Hematopoietic multipotent progenitor cell treated with erythropoietin and hydrocortisone succinate and interleukin-3 and kit ligand, for 8 days (in vitro differentiated cells): ENCODE data around the gene LEPROT.

Experiments used
- DNase-seq: peaks from one replicate; pipeline ENCODE4 v3.0.0-alpha.2; 2015

LEPROT gene

DNA sequence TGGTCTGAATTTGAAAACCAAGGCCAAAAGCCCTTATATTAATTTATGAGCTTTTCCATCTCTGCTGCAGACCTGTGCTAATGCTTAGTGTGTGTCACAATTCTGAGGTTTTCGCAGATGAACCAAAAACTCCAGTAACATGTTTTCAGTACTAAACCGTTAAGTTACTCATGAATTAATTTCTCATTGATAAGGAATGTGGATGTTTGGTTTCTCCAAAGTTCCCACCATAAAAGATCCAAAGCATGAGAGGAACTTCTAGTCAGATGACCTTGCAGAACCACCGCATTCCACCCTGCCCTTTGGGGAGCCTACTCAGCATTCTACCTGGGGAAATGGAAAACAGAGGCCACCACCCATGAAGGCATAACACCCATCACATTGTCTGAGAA is 7.5 kb upstream of the LEPROT start:
- DNase-seq = no peak

DNA sequence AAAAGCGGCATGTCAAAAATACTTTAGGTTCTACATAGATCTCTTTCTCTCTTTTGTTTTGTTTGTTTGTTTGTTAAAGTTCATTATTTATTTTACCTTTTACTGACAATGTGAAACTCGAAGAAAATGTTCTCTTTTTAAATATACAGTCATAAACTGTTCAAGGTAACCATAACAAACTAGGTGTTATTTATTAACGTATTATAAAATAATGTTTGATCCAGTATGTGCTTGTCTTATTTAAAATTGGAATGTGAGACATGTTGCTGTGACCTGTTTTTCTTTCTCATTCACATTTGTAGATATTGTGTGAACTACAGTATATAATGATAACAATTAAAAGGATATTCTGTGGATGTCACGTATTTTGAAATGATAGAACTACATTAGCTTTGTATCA is 5.9 kb upstream of the LEPROT start:
- no peak for DNase-seq

DNA sequence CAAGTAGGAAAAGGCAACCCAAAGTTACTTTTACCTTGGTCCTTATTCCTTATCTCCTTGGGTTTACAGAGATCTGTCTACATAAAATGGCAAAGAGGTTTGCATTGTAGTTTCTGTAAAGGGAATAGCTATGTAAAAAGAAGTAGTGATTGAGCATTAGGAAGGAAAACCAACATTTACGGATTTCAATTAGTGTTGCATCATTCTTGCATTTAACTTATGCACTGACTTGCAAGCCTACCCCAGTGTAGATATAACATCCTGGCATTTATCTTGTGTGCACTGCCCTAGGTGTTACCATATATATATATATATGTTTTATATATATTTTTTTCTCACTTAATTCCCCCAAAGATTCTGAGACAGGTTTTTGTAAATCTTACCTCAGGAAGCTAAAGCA is 3.7 kb upstream of the LEPROT start:
- DNase-seq = no peak

DNA sequence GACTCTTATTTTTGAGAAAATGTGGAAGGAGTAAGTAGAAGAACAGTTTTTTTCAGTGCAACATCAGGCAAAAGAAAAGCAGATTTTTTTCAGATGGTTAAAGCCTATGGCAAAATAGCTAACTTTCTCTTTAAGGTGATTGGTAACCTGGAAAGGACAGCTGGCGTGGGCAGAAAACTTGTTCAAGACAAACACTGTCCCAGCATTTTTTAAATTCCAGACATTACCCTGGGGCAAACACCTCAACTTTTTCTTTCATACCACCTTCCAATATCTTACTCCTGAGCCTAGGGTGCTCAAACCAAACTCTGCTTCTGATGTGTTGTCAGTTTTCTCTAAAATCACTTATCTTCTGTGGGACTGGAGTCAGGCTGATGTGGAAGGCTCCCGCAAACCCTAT is 2.7 kb upstream of the LEPROT start:
- no peak for DNase-seq

DNA sequence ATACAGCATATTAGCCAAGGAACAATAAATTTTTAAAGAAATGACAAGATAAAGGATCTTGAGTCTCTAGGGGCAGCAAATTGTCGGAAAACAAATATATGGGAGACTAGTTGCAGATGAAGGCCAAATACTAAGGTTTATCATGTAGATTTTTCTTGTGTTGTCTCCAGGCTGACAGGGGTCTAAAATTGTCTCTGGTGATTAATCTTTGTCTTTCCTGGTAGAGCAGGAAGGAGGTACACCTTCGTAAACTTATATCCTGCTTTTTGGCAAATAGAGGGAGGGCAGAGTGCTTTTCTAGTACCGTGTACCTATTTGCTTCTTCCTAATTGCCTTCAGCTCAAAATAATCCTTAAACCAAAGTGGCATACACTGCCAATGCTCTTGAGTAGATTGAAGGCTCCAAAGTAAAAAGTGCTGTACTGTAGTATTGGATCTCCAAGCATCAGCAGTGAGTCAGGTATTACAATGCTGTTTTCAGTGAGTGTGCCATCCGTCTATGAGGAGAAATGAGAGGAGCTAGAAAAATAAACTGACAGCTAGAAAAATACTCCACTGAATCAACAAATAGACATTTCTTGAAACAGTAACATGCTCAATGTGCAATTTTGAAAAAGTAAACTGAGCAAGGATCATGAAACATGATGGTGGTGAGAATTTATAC is 1.8 kb upstream of the LEPROT start:
- DNase-seq = no peak

DNA sequence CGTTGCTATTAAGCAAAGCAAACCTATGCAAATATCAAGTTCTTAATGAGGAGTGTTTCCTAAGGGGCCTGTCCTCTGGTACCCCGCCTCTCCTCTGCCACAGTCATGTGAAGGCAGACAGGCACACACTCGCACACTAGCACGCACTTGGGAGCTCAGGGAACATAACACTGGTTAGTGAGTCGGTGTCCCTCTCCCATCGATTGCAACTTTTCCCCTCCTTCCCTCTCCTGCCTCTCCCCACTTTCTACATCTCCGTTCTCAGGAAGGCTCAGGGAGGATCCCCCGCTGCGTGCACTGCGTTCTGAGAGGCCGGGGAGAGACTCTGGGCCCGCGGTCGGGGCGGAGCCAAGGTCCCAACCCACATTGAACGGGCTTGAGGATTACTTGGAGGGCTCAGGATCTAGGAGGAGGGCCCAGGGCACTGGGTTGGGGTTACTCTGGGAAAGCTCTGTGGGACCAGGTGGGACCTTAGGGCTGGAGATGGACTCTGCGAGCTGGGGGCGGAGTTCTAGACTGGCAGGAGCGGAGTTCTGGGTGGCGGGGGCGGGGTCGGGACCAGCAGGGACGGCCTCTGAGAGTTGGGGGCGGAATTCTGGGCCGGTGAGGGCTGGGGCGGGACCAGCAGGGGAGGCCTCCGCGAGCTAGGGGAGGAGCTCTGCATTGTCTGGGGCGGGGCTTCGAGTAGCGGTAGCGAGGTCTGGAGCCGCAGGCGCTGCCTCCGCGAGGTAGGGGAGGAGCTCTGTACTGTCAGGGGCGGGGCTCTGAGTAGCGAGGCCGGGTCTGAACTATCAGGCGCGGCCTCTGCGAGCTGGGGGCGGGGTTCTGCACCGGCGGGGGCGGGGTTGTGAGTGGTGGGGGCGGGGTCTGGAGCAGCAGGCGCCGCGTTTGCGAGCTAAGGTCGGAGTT is 533 bp upstream of the LEPROT start:
- DNase-seq = peak; percentile 98

DNA sequence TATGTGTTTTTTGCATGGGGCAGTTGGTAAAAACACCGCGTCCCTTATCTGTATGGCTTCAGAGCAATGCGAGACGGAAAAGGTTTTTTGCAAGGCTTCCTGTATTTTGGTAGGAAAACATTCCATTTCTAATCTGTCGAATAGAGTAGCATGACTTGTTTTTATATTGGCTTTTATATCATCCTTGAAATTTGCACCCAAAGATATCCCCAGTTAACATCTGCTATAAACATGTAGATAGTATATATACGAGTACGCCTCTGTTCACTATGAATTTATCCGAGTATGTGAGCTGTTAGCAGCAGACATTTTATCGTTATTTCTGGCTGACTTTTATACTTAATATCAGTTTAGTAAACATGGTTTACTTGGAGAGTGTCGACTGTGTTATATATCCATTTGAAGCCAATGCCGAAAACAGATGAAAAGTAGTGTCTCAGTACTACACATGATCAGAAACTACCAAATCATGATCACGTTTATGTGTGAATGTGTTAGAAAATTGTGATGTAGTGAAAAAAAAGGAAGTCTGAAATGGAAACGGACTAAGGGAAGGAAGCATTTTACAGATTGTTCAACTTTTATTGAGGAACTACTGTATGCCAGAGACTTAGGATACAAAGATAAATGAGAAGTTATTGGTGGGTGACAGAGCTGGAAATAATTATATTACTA is 1.0 kb downstream of the LEPROT start:
- peak; percentile 70 for DNase-seq

DNA sequence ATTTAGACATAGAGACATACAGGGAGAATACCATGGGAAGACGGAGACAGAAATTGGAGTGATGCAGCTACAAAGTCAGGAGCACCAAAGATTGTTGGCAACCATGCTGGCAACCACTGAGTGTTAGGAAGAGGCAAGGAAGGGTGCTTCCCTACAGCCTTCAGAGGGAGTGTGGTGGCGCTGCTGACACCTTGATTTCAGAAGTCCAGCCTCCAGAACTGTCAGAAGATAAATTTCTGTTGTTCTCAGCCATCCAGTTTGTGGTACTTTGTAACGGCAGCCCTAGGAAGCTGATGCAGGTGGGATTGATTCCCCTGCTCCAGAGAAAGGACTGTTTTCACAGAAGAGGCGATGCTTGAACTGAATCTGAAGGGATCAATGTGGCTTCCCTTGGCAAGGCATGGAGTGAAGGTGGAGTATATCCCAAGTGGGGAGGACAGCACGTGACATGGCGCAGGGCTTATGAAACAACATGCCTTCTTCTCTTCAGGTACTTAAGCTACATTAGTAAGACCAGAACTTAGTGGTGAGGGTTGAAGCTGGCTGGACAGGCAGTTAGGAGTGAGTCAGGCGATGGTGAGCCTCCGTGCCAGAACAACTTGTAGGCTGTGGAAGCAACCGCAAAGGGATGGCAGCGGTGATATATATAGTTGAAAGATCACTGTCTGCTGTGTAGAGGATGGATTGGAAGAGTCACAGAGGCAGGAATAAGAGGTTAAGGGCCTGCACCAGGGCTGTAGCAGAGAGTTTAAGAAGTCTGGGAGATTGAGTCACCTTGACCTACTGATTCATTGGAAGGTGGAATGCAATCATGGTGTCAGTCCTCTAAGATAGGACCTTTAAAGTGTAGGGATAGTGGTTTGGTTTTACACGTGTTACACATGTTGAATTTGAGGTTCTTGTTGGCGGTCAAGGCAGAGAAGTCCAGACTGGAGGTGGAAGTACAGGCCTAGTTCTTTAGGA is 2.1 kb downstream of the LEPROT start:
- peak; percentile 74 for DNase-seq

DNA sequence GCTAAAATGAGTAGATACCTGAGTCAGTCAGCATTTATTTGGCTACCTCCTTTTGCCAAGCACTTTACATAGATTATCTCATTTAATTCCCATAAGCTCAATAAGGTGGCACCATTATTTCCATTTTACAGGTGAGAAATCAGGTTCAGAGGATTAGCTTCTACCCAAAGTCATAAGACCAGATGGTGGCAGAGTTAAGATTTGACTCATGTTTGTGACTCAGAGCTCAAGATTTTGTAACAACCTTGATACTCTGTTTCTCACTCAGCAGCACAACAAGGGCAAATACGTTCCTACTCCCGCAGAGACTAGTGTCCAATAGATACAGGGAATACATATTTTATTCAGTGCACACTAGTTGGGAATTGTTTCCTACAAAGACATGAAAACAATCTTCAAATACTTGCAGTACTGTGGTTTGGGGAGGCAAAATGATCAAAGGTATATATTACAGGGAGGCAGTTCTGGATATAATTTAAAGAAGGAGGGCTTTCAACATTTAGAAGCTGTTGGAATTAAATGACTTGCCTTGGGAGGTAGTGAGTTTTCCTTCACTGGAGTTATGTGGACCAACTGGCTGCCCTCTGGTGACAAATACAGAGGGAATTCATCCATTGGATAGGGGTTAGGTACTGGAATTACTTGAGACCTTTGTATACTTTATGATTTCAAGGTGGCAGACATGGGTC is 3.6 kb downstream of the LEPROT start:
- peak; percentile 52 for DNase-seq

DNA sequence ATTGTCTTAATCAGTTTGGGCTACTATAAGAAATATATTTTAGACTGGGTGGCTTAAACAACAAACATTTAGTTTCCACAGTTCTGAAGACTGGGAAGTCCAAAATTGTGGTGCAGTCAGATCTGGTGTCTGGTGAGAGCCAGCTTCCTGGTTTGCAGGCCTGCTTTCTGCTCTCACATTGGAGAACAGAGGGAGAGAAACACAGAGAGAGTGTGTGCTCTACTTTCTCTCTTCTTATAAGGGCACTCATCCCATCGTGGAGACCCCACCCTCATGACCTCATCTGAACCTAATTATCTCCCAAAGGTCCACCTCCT is 4.1 kb downstream of the LEPROT start:
- DNase-seq = no peak

DNA sequence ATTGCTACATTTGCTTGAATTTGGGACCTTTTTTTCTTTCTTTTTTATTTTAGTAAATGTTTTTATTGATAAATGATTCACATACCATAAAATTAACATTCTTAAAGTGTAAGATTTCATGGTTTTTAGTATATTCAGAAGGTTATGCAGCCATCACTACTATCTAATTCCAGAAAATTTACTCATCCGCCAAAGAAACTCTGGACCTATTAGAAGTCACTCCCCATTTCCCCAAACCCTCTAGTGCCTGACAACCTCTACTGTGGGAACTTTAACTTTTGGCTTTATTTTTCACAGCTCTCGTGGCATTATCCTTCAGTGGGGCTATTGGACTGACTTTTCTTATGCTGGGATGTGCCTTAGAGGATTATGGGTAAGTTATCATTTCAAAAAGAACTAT is 4.5 kb downstream of the LEPROT start:
- no peak for DNase-seq

DNA sequence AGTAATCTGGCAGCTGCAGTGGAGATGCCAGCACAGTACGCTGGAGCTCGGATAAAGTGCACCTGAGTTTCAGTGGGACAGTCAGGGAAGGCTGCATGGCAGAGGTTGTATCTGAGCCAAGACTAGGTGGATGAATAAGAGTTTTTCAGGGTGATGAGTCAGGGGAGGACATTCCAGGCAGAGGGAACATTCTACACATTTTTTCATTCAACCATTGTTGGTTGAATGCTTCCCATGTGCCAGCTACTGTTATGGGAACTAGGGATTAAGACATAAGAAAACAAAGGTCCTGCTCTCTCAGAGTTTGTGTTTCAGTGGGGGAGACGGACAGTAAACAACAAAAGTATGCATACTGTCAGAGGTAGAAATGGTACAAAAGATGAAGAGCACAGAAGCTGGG is 5.2 kb downstream of the LEPROT start:
- DNase-seq = no peak

DNA sequence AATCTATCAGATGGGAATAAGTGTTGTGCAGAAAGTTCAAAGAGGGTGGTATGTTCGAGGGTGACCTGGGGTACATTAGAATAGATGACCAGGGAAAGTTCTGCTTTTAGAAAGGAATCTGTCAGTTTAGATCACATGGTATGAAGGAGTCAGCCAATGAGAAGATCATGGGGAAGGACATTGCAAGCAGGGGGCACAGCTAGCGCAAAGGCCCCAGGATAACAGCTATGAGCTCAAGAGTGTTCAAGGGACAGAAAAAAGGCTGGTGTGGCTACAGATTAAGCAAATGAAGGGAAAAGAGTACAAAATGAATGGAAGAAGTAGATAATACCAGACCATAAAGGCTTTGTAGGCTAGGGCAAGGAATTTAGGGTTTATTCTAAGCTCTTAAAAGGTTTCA is 8.6 kb downstream of the LEPROT start:
- DNase-seq = no peak

DNA sequence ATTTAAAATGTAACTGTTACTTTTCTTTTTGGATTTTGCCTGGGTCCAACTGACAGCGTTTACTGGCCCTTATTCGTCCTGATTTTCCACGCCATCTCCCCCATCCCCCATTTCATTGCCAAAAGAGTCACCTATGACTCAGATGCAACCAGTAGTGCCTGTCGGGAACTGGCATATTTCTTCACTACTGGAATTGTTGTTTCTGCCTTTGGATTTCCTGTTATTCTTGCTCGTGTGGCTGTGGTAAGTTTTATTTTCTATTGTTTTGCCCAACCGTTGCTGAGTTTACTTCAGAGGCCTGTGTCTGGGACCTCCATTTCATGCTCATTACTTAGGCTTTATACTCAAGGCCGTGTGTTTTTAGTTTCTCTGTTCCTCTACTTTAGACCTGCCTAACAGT is 9.3 kb downstream of the LEPROT start:
- DNase-seq = no peak

DNA sequence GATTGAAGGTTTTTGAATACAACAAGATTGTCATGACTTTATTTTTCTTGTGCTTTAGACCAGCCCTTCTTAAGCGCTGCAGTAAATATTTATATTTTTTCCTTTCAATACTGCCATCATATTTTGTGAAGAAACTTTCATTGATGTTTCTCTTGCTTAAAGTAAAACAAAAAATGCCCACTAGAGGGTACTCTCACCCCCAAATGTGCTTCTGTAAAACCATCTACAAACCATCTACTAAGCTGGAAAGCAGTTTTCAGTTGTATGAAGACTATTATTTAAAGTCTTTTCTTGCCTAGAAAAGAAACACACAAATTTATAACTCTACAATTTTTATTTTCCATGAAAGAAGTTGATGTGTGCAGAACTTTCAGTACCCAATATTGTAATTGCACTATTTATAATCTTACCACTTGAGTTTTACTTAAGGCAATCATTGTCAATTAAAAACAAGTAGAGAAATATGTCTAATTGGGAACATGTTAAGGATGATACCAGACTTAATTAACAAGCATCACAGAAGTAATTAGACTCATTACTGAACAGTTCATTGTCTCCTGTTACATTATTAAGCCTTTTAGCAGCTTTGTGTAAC is 10.7 kb downstream of the LEPROT start:
- peak; percentile 83 for DNase-seq

DNA sequence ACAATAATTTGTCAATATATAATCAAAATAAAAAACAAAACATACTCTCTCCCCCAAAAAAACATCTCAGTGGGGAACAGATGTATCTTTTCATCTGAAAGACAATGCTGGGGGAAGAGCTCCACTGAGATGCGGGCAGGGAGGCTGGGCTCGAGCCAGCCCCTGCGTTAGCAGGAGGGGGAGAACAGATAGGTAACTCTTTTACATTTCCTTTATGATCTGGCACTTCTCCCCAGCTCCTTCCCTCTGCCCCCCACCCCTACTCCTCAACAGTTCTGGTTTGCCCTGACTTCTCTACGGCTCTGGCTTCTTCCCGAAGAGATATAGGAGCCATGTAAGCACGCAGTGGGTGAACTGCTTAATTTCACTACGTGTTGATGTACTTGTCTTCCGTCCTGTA is 12.4 kb downstream of the LEPROT start:
- no peak for DNase-seq

DNA sequence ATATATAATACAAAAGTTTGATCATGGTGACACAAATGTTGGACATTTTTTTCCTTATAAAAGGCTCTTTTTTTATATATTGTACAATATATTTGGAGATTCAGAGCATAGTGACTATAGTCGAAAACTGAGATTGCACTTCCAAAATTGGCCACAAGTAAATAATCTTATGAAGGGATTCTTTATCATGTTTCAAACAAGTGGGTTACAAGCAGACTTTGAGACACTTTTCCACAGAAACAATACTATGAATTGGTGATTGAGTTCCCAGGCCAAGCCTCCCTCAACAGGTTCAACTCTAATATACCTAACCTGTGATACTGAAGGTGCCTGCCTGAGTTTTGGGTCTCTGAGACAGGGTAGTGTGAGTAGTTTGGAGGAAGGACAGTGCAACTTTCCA is 13.8 kb downstream of the LEPROT start:
- no peak for DNase-seq

DNA sequence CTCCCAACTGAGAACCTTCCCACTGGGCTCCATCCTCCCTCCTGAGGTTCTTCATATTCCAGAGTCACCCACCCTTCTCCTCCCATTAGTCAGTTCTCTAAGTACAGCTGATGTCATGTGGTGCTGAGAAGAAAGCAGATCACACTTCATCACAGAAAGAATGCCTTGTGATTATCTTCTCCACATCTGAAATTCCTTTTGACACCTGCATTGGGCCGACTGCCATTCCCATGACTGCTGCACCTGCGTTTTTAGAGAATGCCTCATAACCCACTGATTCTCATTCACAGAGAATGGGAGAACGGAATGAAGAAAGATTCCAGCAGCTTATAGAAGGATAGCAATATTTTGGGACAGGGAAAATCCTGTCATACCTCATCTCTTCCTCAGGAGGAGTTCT is 14.3 kb downstream of the LEPROT start:
- no peak for DNase-seq

DNA sequence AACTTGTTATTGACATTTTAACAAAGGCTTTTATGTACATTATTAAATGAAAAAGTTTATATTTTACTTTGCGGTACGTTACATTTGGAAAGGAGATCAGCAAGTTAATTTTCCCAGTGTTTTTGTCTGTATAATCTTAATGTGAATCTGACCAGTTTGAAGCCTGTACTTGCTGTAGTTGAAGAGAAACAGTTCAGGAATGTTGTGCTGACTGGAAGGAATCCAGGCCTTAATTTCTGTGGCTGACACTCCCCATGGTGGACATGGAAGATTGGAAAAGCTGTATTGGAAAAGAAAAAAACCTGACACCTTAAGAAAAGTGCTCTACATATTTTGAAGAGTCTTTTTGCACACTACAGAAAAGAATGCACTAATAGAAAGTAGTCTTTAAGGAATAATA is 15.5 kb downstream of the LEPROT start:
- DNase-seq = no peak

DNA sequence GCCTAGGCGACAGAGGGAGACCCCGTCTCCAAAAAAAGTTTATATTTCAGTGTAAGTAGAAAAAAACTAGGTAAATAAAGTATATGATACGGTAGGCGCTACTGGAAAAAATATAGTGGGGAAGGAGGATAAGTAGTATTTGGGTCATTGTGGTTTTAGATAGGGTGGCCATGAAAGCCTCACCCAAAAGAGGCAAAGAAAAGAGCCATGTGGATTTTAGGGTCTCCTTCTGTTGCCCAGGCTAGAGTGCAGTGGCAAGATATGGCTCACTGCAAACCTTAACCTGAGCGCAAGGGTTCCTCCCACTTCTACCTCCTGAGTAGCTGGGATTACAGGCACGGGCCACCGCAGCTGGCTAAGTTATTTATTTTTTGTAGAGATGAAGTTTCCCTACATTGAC is 17.1 kb downstream of the LEPROT start:
- peak; percentile 86 for DNase-seq

DNA sequence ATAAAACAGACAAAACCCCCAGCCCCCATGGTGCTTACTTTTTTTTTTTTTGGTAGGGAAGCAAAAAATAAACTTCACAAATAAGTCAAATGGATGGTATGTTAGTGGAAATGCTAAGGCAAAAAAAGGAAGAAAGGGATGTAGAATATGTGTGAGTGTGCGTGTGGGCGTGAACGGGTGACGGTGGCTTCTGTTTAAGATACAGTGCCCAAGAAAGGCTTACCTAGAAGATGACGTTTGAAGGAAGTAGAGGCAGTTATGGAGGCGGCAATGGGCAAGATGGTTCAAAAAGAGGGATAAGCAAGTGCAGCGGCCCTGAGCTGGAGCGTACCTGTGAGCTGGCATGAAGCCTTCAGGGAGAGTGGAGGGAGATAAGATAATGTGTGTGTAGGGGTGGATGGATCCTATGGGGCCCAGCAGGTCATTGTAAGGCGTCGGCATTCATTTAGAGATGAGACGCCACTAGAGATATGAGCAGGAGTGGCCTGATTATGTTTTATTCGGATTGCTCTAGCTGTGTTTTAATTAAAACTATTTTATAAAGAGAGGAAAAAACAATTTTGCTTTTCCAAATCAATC is 19.9 kb downstream of the LEPROT start:
- no peak for DNase-seq

DNA sequence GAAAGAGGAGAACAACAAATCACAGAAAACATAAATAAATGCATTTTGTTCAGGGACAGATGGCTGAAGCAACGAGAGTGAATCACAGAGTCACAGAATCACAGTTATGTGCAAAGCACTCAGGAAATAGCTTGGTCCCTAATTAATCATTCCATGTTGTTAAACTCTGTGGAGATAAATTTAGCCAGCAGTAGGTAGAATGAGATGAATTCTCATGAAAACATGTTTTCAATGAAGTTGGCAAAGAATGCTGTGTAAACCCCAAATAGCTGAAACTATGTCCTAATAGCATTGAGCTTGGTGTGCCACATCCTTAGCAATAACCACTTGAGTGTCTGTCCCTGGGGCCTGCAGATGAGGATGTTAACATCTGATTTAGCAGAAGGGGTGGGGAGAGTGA is 20.4 kb downstream of the LEPROT start:
- DNase-seq = no peak
